Measurements from ENCODE around the gene KNSTRN. TPM values are rescaled to one million over a fixed set of nuclear protein-coding genes. Genes with fewer than 3 reads are reported as not detected.

KNSTRN gene
- total and polyA plus RNA-seq, 8 donors, result 4.0 to 16.3 (median 12.5) TPM

GRCh38 chr15:40412095-40412759 is 29.7 kb downstream of the KNSTRN start:
- no peak for TF ChIP-seq EP300 (IDR thresholded peaks at IDR 0.05)
- peak in 1 of 3 donors; percentile 40 for TF ChIP-seq POLR2AphosphoS5 (IDR thresholded peaks at IDR 0.05)
- H3K9me3 ChIP-seq, result no peaks in the 10 kb centered on the region
- no peaks in the 10 kb centered on the region for H3K27me3 ChIP-seq
- H3K4me1 ChIP-seq, result peaks cover under 1 to 22% (median 17%) of the 10 kb centered on the region in 4 donors
- WGBS, 5 donors, result 58 to 65% (median 62%) methylated on average over 7 of the region's 7 CpGs
- peak in 1 of 2 donors; percentile 76 for DNase-seq
- intact Hi-C loops (cut with DNase I; ENCODE audit: low total_unique reads), result loop anchor here (10.0 kb wide), 1 partner anchor 47 kb away; no protein-coding TSS in a partner anchor
- peaks cover 55 to 99% (median 97%) of the 10 kb centered on the region in 4 donors for H3K36me3 ChIP-seq
- no peak overlapping the region for H3K27ac ChIP-seq
- no peak overlapping the region for H3K4me3 ChIP-seq

- no peak overlapping the region for H3K27ac ChIP-seq
- H3K27me3 ChIP-seq, result no peaks in the 10 kb centered on the region
- intact Hi-C loops (cut with DNase I; ENCODE audit: low total_unique reads), result loop anchor here (10.0 kb wide), 1 partner anchor 48 kb away; no protein-coding TSS in a partner anchor
- TF ChIP-seq EP300 (IDR thresholded peaks at IDR 0.05), result no peak
- TF ChIP-seq CTCF (IDR thresholded peaks at IDR 0.05), result no peak
- TF ChIP-seq POLR2AphosphoS5 (IDR thresholded peaks at IDR 0.05), result no peak
- TF ChIP-seq POLR2A (IDR thresholded peaks at IDR 0.05), result no peak
- H3K4me1 ChIP-seq, result peaks cover 0 to 14% (median 12%) of the 10 kb centered on the region in 4 donors
- DNase-seq, result no peak
- no peak overlapping the region for H3K4me3 ChIP-seq
- H3K9me3 ChIP-seq, result no peaks in the 10 kb centered on the region
- WGBS, 5 donors, result 92 to 96% (median 94%) methylated on average over 9 of the region's 9 CpGs
- H3K36me3 ChIP-seq, result peaks cover 50 to 99% (median 98%) of the 10 kb centered on the region in 4 donors
These were observed 30.5 kb downstream of the KNSTRN start for GRCh38 chr15:40413036-40413435.

- DNase-seq, result no peak
- no peaks in the 10 kb centered on the region for H3K9me3 ChIP-seq
- H3K27me3 ChIP-seq, result no peaks in the 10 kb centered on the region
- no peak overlapping the region for H3K4me3 ChIP-seq
- TF ChIP-seq POLR2A (IDR thresholded peaks at IDR 0.05), result no peak
- no peak for TF ChIP-seq POLR2AphosphoS5 (IDR thresholded peaks at IDR 0.05)
- WGBS, 5 donors, result 87 to 93% (median 91%) methylated on average over 6 to 7 of the region's 7 CpGs
- peaks cover 0 to 14% (median 11%) of the 10 kb centered on the region in 4 donors for H3K4me1 ChIP-seq
- H3K27ac ChIP-seq, result no peak overlapping the region
- H3K36me3 ChIP-seq, result peaks cover 50 to 95% (median 91%) of the 10 kb centered on the region in 4 donors
- intact Hi-C loops (cut with DNase I; ENCODE audit: low total_unique reads), result loop anchor here (10.0 kb wide), 1 partner anchor 50 kb away; no protein-coding TSS in a partner anchor
These were observed 32.3 kb downstream of the KNSTRN start for GRCh38 chr15:40414816-40415215.

- Histone ChIP-seq H3K27ac (no peak overlapping the region), H3K27me3 (no peaks in the 10 kb centered on the region), H3K36me3 (peaks cover 47 to 90% (median 87%) of the 10 kb centered on the region in 4 donors), H3K9me3 (no peaks in the 10 kb centered on the region), H3K4me3 (no peak overlapping the region), H3K4me1 (peaks cover 3 to 18% (median 15%) of the 10 kb centered on the region in 4 donors)
- 89 to 94% (median 91%) methylated on average over 10 of the region's 10 CpGs for WGBS, 5 donors
- no peak for DNase-seq
- intact Hi-C loops (cut with DNase I; ENCODE audit: low total_unique reads), result loop anchor here (10.0 kb wide), 1 partner anchor 50 kb away; no protein-coding TSS in a partner anchor
- TF ChIP-seq CTCF (IDR thresholded peaks at IDR 0.05), result no peak
- no peak for TF ChIP-seq POLR2AphosphoS5 (IDR thresholded peaks at IDR 0.05)
These were observed 32.7 kb downstream of the KNSTRN start for GRCh38 chr15:40415226-40415625.

- no peak for DNase-seq
- peaks cover 38 to 82% (median 79%) of the 10 kb centered on the region in 4 donors for H3K36me3 ChIP-seq
- intact Hi-C loops (cut with DNase I; ENCODE audit: low total_unique reads), result loop anchor here (10.0 kb wide), 1 partner anchor 51 kb away; no protein-coding TSS in a partner anchor
- TF ChIP-seq CTCF (IDR thresholded peaks at IDR 0.05) (no peak), POLR2AphosphoS5 (IDR thresholded peaks at IDR 0.05) (no peak), EP300 (IDR thresholded peaks at IDR 0.05) (no peak), POLR2A (IDR thresholded peaks at IDR 0.05) (no peak)
- H3K9me3 ChIP-seq, result no peaks in the 10 kb centered on the region
- H3K27me3 ChIP-seq, result no peaks in the 10 kb centered on the region
- peaks cover 11 to 27% (median 24%) of the 10 kb centered on the region in 4 donors for H3K4me1 ChIP-seq
- H3K27ac ChIP-seq, result no peak overlapping the region
- no peak overlapping the region for H3K4me3 ChIP-seq
- 86 to 97% (median 94%) methylated on average over 11 to 14 of the region's 14 CpGs for WGBS, 5 donors
These were observed 33.5 kb downstream of the KNSTRN start for GRCh38 chr15:40416056-40416455.

Measured in stomach (tissue), 9 donors.